Right atrium auricular region (tissue), 2 donors: ENCODE data around the gene NUDT17. TPM values are rescaled to one million over a fixed set of nuclear protein-coding genes. Genes with fewer than 3 reads are reported as not detected.

Experiments
- DNase-seq: peaks from one replicate; pipeline ENCODE4 v3.0.0-alpha.2; 2019; ENCODE audit warnings: low spot score
- H3K27ac ChIP-seq, 2 donors: fragments of 200-600 bp; sonication (generic); 1 replicate in 1 of 2; 2 replicates in 1 of 2; pipeline ENCODE4 v1.5.1; 2016 to 2019
- H3K27me3 ChIP-seq, 2 donors: fragments of 200-600 bp; sonication (generic); one replicate each; pipeline versions ENCODE4 v1.5.1 to v1.6.0; 2017 to 2019
- H3K36me3 ChIP-seq: fragments of 200-600 bp; sonication (generic); one replicate; pipeline ENCODE4 v1.5.1; 2016
- H3K4me1 ChIP-seq, 2 donors: fragments of 200-600 bp; sonication (generic); one replicate each; pipeline versions ENCODE4 v1.5.1 to v1.6.0; 2017 to 2019
- H3K4me3 ChIP-seq, 2 donors: fragments of 200-600 bp; sonication (generic); 1 replicate in 1 of 2; 2 replicates in 1 of 2; pipeline ENCODE4 v1.5.1; 2017 to 2019; ENCODE audit warnings: mild to moderate bottlenecking in 1 of 2, moderate library complexity in 1 of 2
- H3K9me3 ChIP-seq, 2 donors: fragments of 200-600 bp; sonication (generic); one replicate each; pipeline ENCODE4 v1.5.1; 2019
- total RNA-seq, 2 donors: library from RNA; depleted of rRNA; stranded (reverse); fragments of >200 nt; gene quantifications; one replicate each; pipeline ENCODE4 v1.1.0, GENCODE V29; 2016
- TF ChIP-seq, protein P1 (sequence below), 2 donors: fragments of 200-600 bp; sonication (generic); IDR thresholded peaks; one replicate each; pipeline ENCODE4 v1.5.1; 2019; ENCODE audit warnings: antibody characterized with exemption in 2 of 2

The NUDT17 gene
- total RNA-seq, 2 donors from 2014 or later: 3.2 to 10.5 TPM

DNA sequence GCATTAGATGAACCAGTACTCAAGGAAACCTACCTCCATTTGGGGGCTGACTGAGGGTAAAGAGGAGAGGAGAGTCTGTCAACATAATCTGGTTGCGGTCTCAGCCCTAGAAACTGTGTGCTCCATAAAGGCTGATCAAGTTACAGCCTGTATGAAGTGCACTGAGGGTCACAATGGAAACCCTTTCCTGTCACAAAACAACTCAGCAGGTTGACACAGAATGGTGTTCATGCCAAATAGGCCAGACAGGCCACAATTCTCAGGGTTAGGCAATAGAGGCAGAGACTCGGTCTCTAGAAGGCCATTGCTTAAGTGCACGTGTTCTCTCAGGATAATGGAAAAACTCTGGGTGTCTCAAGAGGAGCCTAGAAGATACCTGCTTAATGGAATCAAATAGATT lies 44.3 kb downstream of the NUDT17 start:
- TF ChIP-seq, protein P1, sequence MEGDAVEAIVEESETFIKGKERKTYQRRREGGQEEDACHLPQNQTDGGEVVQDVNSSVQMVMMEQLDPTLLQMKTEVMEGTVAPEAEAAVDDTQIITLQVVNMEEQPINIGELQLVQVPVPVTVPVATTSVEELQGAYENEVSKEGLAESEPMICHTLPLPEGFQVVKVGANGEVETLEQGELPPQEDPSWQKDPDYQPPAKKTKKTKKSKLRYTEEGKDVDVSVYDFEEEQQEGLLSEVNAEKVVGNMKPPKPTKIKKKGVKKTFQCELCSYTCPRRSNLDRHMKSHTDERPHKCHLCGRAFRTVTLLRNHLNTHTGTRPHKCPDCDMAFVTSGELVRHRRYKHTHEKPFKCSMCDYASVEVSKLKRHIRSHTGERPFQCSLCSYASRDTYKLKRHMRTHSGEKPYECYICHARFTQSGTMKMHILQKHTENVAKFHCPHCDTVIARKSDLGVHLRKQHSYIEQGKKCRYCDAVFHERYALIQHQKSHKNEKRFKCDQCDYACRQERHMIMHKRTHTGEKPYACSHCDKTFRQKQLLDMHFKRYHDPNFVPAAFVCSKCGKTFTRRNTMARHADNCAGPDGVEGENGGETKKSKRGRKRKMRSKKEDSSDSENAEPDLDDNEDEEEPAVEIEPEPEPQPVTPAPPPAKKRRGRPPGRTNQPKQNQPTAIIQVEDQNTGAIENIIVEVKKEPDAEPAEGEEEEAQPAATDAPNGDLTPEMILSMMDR (IDR thresholded peaks at IDR 0.05): no peak
- Histone ChIP-seq H3K27ac (no peak overlapping the region), H3K36me3 (no peaks in the 10 kb centered on the region), H3K9me3 (no peaks in the 10 kb centered on the region), H3K4me3 (no peak overlapping the region), H3K27me3 (no peaks in the 10 kb centered on the region), H3K4me1 (peaks cover 0 to 41% of the 10 kb centered on the region in 2 donors)
- DNase-seq: no peak

DNA sequence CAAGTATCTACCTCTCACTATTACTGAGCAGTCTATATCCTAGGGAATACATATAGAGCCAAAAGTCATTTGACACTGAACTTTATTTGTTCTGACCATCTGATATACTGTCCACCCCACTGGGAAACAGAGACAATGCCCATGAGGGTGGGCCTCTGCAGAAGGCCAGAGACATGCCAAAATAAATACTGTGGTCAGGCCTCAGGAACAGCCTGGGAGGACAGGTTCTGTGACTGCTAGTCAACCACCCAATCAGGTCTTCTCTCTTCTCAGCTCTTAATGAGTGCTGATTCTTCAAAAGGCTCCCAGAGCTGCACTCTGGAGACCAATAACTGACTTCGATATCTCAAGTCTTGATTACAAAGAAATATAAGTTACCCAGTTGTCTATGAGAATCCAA lies 45.7 kb downstream of the NUDT17 start:
- Histone ChIP-seq H3K9me3 (no peaks in the 10 kb centered on the region), H3K27ac (peak overlapping the region; percentile 82 to 87), H3K4me3 (no peak overlapping the region)

DNA sequence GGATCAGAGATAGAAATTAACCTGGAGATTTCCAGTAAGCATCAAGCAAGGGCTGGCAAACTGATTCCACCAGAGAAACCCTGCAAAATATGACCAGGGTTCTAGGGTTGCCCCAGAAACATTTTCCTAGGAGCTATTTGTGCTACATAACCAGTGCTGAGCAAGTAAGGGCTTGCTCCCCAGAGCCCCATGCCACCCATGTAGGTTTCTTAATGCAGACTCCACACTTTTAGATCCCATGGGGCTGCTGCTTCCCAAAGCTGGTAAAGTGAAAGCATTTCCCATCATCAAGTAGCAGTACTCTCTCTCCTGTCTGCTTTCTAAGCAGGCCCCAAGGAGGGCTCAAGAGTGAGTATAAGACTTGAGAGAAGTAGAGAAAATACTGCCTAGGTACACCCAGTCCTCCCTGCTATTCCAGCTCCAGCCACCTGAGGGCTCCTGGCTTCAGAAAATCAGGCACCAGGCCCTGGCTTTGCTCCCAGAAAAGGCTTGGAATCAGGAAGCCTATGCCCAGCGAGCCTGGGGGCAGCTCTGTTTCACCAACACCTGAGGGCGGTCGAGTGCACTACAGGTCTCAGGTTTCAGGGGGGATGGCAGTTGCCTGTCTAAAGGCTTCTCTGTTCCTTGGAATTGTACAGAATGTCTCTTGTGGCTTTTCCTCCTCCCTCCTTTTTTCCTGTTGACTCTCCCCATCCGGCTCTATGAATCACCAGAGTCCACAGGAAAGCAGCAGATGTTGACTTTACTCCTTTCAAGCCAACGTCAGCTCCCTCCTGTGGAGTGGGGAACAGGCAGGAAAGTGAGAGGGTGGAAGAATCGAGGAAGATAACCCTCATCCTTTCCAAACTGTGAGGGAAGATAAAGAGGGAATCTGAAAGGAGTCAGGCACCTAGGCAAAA lies 46.4 kb downstream of the NUDT17 start:
- peaks cover 0 to 27% of the 10 kb centered on the region in 2 donors for H3K4me1 ChIP-seq
- TF ChIP-seq, protein P1 (IDR thresholded peaks at IDR 0.05): peak; percentile 84 to 97
- H3K9me3 ChIP-seq: no peaks in the 10 kb centered on the region
- no peaks in the 10 kb centered on the region for H3K36me3 ChIP-seq
- H3K27me3 ChIP-seq: no peaks in the 10 kb centered on the region
- H3K27ac ChIP-seq: peak overlapping the region; percentile 82 to 87
- DNase-seq: peak; percentile 95
- peak overlapping the region in 1 of 2 donors; percentile 10 for H3K4me3 ChIP-seq

More for the DNA sequence above, 45.7 kb downstream of the NUDT17 start:
- H3K27me3 ChIP-seq: no peaks in the 10 kb centered on the region
- H3K36me3 ChIP-seq: no peaks in the 10 kb centered on the region
- TF ChIP-seq, protein P1 (IDR thresholded peaks at IDR 0.05): no peak
- no peak for DNase-seq
- H3K4me1 ChIP-seq: peaks cover 0 to 32% of the 10 kb centered on the region in 2 donors

DNA sequence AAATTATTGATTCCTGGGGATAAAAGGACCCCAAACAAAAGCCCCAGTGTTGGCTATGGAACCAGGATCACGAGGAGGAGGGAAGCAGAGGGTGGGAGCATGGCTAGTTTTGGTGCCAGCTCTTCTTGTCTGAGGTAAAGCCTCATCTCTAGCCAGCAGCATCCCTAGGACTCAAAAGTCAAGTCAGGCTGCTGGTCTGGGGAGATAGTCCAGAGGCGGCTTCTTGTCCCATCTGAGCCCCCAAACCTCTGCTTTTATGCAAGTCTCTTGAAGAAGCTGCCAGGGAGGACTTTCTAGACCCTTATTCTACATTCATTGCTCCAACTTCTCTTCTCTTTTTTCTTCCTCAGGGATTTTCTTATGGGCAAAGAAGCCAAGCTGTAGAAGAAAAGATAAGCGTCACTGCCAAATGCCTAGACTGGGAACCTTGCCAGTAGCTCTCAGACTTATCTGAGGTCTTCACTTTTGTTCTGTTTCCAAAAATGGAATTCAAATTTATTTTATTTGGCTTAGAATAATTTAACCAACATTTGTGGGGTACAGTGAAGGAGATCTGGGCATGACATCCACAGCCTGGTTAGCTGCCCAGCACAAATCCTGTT lies 47.2 kb downstream of the NUDT17 start:
- no peaks in the 10 kb centered on the region for H3K9me3 ChIP-seq
- no peak overlapping the region for H3K4me3 ChIP-seq
- no peak for DNase-seq
- peaks cover 0 to 27% of the 10 kb centered on the region in 2 donors for H3K4me1 ChIP-seq
- no peaks in the 10 kb centered on the region for H3K27me3 ChIP-seq
- peak overlapping the region; percentile 82 to 87 for H3K27ac ChIP-seq
- TF ChIP-seq, protein P1 (IDR thresholded peaks at IDR 0.05): no peak
- no peaks in the 10 kb centered on the region for H3K36me3 ChIP-seq

DNA sequence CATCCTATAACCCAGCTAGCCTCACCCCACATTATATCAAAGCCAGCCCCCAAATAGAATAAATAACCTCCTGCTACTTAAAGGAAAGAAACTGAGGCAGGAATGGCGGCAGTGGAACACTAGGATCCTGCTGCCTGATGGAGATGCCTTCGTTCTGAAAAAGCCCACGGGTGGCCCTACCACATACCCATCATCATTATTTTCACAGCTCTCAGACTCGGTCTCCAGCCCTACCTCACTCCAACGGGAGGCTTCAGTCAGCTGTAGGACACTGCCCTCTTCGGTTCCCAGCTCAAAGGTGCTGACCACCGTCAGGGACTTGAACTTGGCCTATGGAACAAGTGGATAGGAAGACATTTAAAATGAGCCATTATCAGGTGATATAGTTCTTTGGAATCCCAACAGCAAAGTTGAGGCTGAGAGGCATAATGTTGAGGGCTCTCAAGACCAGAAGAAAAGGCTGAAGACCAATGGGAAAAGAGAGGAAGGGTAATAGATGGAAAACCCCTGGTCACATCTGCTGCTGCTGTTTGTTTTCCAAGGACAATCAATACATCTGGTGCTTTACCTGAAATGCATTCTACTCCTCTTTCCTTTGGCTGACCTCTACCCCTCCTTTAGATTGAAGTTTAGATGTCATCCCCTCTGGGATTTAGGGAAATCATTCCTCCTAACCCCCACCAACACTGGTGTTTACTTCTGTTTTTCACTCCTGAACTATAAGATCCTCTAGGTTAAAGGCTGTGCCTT lies 48.1 kb downstream of the NUDT17 start:
- H3K4me3 ChIP-seq: no peak overlapping the region
- H3K9me3 ChIP-seq: no peaks in the 10 kb centered on the region
- TF ChIP-seq, protein P1 (IDR thresholded peaks at IDR 0.05): no peak

More for the DNA sequence above, 48.1 kb downstream of the NUDT17 start:
- Histone ChIP-seq H3K27me3 (no peaks in the 10 kb centered on the region), H3K4me1 (peaks cover 0 to 27% of the 10 kb centered on the region in 2 donors), H3K27ac (peak overlapping the region; percentile 82 to 87), H3K36me3 (no peaks in the 10 kb centered on the region)
- no peak for DNase-seq
